Measurements from ENCODE around the gene FAM107B.

FAM107B gene

DNA sequence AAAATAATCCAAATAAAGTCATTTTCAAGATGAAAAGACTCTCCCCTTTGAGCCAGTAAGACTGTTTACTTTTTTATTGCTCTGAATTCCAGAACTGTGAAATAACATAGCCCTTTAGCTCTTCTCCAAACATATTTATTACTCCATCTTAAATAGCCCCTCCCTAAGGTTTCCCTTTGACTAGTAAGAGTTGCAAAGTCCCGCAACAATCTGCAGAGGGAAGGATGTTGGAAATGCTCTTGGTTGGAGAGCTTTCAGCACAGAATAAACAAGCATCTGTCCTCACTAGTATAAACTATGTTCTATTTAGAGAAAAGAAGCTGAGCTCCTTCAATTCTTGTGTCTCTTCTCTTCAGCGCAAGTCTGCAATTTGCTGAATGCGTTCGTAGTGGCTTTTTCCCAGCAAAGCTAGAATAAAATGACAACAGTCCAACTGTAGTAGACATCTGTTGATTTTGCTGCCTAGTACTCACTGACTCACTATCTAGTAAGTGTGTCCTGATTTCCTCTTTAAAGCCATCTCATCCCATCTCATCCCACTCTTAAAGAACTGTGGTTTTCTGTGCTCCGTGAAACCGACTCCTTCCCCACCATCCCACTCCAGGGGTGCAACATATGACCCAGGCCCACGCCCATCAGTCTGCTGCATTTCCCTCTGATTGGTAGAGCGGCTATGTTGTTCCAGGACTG lies 104.0 kb downstream of the FAM107B start:
- Histone ChIP-seq H3K9me3 (ENCODE audit: severe bottlenecking) (no peaks in the 10 kb centered on the region), H3K36me3 (no peaks in the 10 kb centered on the region), H3K4me3 (ENCODE audit: low read depth, low read length) (no peak overlapping the region), H3K27me3 (ENCODE audit: insufficient read depth, low read depth, severe bottlenecking) (no peaks in the 10 kb centered on the region), H3K27ac (no peak overlapping the region)
- TF ChIP-seq, protein P1, sequence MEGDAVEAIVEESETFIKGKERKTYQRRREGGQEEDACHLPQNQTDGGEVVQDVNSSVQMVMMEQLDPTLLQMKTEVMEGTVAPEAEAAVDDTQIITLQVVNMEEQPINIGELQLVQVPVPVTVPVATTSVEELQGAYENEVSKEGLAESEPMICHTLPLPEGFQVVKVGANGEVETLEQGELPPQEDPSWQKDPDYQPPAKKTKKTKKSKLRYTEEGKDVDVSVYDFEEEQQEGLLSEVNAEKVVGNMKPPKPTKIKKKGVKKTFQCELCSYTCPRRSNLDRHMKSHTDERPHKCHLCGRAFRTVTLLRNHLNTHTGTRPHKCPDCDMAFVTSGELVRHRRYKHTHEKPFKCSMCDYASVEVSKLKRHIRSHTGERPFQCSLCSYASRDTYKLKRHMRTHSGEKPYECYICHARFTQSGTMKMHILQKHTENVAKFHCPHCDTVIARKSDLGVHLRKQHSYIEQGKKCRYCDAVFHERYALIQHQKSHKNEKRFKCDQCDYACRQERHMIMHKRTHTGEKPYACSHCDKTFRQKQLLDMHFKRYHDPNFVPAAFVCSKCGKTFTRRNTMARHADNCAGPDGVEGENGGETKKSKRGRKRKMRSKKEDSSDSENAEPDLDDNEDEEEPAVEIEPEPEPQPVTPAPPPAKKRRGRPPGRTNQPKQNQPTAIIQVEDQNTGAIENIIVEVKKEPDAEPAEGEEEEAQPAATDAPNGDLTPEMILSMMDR (IDR thresholded peaks at IDR 0.05; ENCODE audit: low read depth, low read length), result no peak
- no peak for DNase-seq

DNA sequence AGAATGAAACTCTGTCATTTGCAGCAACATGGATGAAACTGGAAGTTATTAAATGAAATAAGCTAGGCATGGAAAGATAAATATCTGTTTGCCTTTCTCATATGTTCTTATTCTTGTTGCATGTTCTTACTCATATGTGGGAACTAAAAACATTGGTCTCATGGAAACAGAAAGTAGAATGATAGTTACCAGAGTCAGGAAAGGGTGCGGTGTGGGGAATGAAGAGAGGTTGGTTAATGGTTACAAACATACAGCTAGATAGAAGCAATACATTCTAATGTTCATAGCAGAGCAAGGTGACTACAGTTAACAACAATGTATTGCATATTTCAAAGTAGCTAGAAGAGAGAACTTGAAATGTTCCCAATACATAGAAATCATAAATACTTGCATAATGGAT lies 105.1 kb downstream of the FAM107B start:
- Histone ChIP-seq H3K4me3 (ENCODE audit: low read depth, low read length) (no peak overlapping the region), H3K27ac (no peak overlapping the region), H3K27me3 (ENCODE audit: insufficient read depth, low read depth, severe bottlenecking) (no peaks in the 10 kb centered on the region), H3K36me3 (no peaks in the 10 kb centered on the region), H3K9me3 (ENCODE audit: severe bottlenecking) (no peaks in the 10 kb centered on the region)
- TF ChIP-seq, protein P1 (IDR thresholded peaks at IDR 0.05; ENCODE audit: low read depth, low read length), result no peak
- DNase-seq, result no peak

DNA sequence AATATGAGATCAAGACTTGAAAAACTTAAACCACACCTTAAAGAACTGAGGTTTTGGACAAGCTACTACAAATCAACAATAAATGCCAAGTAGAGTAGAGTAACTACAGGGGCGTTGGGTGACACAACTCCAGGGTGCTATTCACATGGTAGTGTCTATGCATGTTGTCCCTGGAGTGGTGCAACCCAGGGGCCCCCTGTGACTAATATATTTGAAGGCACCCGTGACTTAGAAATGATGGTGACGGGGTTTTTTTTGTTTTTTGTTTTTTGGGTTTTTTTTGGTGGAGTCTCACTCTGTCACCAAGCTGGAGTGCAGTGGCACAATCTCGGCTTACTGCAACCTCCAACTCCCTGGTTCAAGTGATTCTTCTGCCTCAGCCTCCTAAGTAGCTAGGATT lies 106.9 kb downstream of the FAM107B start:
- Histone ChIP-seq H3K27ac (no peak overlapping the region), H3K27me3 (ENCODE audit: insufficient read depth, low read depth, severe bottlenecking) (no peaks in the 10 kb centered on the region), H3K36me3 (no peaks in the 10 kb centered on the region), H3K9me3 (ENCODE audit: severe bottlenecking) (no peaks in the 10 kb centered on the region), H3K4me3 (ENCODE audit: low read depth, low read length) (no peak overlapping the region)
- DNase-seq, result no peak
- TF ChIP-seq, protein P1 (IDR thresholded peaks at IDR 0.05; ENCODE audit: low read depth, low read length), result no peak

DNA sequence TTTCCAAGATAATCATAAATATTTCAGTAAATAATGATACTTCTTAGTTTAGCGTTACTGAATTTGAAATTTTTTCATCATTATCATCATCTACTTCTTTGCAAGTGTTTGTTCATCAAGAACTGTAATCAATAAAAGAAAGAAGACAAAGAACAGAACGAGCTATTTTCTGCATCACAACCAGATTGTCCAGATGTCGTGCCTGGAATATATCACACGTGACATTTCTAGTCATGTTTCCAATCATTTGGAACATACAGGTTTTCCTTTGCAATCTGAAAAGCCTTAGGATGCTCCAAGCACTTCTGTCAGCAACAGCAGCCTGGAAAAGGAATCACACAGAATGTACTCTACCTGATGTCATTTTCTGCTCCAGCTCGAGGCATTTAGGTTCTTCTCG lies 107.4 kb downstream of the FAM107B start:
- Histone ChIP-seq H3K27ac (no peak overlapping the region), H3K4me3 (ENCODE audit: low read depth, low read length) (no peak overlapping the region), H3K36me3 (no peaks in the 10 kb centered on the region), H3K27me3 (ENCODE audit: insufficient read depth, low read depth, severe bottlenecking) (no peaks in the 10 kb centered on the region), H3K9me3 (ENCODE audit: severe bottlenecking) (no peaks in the 10 kb centered on the region)
- TF ChIP-seq, protein P1 (IDR thresholded peaks at IDR 0.05; ENCODE audit: low read depth, low read length), result no peak
- no peak for DNase-seq

DNA sequence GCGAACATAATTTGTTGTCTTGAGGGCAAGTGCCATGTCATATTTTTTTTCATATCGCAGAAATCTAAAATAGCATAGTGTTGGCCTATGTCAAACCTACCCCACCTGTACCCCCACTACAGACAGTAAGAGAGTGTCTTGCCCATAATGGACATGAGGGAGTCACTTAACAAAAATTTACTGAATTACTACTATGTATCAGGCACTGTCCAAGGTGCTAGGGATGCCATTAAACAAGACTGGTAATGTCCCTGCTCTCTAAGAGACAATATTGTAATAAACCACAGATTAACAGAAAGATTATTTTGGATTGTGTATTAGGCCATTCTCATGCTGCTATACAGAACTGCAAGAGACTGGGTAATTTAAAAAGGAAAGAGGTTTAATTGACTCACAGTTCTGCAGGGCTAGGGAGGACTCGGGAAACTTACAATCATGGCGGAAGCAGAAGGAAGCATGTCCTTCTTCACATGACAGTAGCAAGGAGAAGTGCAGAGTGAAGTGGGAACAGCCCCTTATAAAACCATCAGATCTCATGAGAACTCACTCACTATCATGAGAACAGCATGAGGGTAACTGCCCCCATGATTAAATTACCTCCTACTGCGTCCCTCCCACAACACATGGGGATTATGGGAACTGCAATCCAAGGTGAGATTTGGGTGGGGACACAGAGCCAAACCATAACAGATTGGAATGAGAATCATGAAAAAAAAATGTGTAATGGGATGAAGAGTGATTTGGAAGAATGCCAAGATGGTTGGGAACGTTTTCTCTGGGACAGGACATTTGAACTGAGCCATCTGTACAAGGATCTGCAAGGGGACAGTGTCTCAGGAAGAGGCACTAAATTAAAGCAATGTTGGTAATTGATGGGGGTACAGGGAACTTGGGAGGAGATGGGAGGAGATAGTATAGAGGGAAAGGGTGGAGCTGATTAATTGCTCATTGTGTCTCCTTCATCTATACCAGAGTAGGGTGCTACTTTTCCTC lies 108.5 kb downstream of the FAM107B start:
- no peaks in the 10 kb centered on the region for H3K9me3 ChIP-seq (ENCODE audit: severe bottlenecking)
- H3K27me3 ChIP-seq (ENCODE audit: insufficient read depth, low read depth, severe bottlenecking), result no peaks in the 10 kb centered on the region
- no peak overlapping the region for H3K4me3 ChIP-seq (ENCODE audit: low read depth, low read length)
- no peak for DNase-seq
- no peak overlapping the region for H3K27ac ChIP-seq
- TF ChIP-seq, protein P1 (IDR thresholded peaks at IDR 0.05; ENCODE audit: low read depth, low read length), result no peak
- H3K36me3 ChIP-seq, result no peaks in the 10 kb centered on the region
